ENCODE results near the gene TMEM163. TPM values are rescaled to one million over a fixed set of nuclear protein-coding genes. Genes with fewer than 3 reads are reported as not detected.

TMEM163 gene
- total and polyA plus RNA-seq, 2 of the 13 experiments (the other 11 are each of a cell fraction or from before 2014, with no cell fraction given), result 0.05 TPM; not detected in 1

GRCh38 chr2:134745546-134745945 lies 26.7 kb upstream of the TMEM163 start:
- Histone ChIP-seq H3K27ac (ENCODE audit: extremely low read length, insufficient read depth, low read length) (no peak overlapping the region), H3K9me3 (ENCODE audit: low read length) (no peaks in the 10 kb centered on the region), H3K4me2 (ENCODE audit: low read depth, low read length) (no peak overlapping the region), H4K20me1 (ENCODE audit: insufficient read depth, low read length) (no peaks in the 10 kb centered on the region), H2AFZ (ENCODE audit: low read length) (no peak overlapping the region), H3K36me3 (replicated peaks in 1 of 2; ENCODE audit: control insufficient read depth in 1 of 2, insufficient read depth in 2 of 2, low read length in 2 of 2) (no peaks in the 10 kb centered on the region), H3K79me2 (ENCODE audit: insufficient read depth, low read length) (no peaks in the 10 kb centered on the region), H3K9ac (ENCODE audit: insufficient read depth, low read depth, low read length) (no peak overlapping the region), H3K4me1 (ENCODE audit: insufficient read depth, low read length) (no peaks in the 10 kb centered on the region), H3K27me3 (ENCODE audit: control insufficient read depth in 1 of 2, insufficient read depth in 2 of 2, low read length in 2 of 2) (no peaks in the 10 kb centered on the region; a peak in 1 of 5 replicates), H3K4me3 (replicated peaks in 1 of 3; ENCODE audit: insufficient read depth in 1 of 3, low read depth in 2 of 3, low read length in 3 of 3) (no peak overlapping the region)
- DNase-seq (ENCODE audit: low spot score), result no peak
- in situ Hi-C loops (cut with HindIII; ENCODE audit: extremely low pct_ligation_motif_present, low pct_unique_long_range_greater_than_20kb) (no loop called here), intact Hi-C loops (cut with micrococcal nuclease; ENCODE audit: unreplicated experiment) (no loop called here)
- FAIRE-seq, result no peak
- no TSS peak for BruUV-seq (replicated peaks)
- TF ChIP-seq RAD21 (CRISPR knock-in tag; IDR thresholded peaks at IDR 0.05) (no peak), ZNF841 (CRISPR knock-in tag; IDR thresholded peaks at IDR 0.05; ENCODE audit: borderline replicate concordance) (no peak), ZSCAN22 (CRISPR knock-in tag; IDR thresholded peaks at IDR 0.05) (no peak), SNAPC4 (CRISPR knock-in tag; IDR thresholded peaks at IDR 0.05) (no peak), ELF4 (CRISPR knock-in tag; IDR thresholded peaks at IDR 0.05; ENCODE audit: borderline replicate concordance) (no peak), CREB1 (IDR thresholded peaks at IDR 0.05) (no peak), CREB1 (CRISPR knock-in tag; IDR thresholded peaks at IDR 0.05) (no peak), MTA3 (CRISPR knock-in tag; IDR thresholded peaks at IDR 0.05) (no peak), IKZF5 (CRISPR knock-in tag; IDR thresholded peaks at IDR 0.05) (no peak), ZNF543 (CRISPR knock-in tag; IDR thresholded peaks at IDR 0.05) (no peak), ATF5 (CRISPR knock-in tag; IDR thresholded peaks at IDR 0.05; ENCODE audit: low read depth) (no peak), KLF16 (CRISPR knock-in tag; IDR thresholded peaks at IDR 0.05) (no peak), ZNF510 (CRISPR knock-in tag; IDR thresholded peaks at IDR 0.05; ENCODE audit: low read depth) (no peak), ZMYM2 (CRISPR knock-in tag; IDR thresholded peaks at IDR 0.05) (no peak), ZNF816 (CRISPR knock-in tag; IDR thresholded peaks at IDR 0.05; ENCODE audit: borderline replicate concordance) (no peak)
- POLR2A ChIA-PET, result no interaction called here
- CTCF ChIA-PET (ENCODE audit: low intra/inter-chr PET ratio, low total read pairs), result no interaction called here
- WGBS (ENCODE audit: low lambda C conversion rate), result 27% methylated on average over 4 of the region's 4 CpGs
- ATAC-seq, result no peak

Measured in HepG2 (cell line).